HepG2 (cell line): ENCODE data around the gene CCDC170. TPM values are rescaled to one million over a fixed set of nuclear protein-coding genes. Genes with fewer than 3 reads are reported as not detected.
A peak's percentile ranks its signal among the peaks of the same experiment; 100 is the strongest.

Experiments used
- ARNT ChIP-seq: fragments of 450-650 bp; IDR thresholded peaks from 2 replicates; pipeline ENCODE4 v1.6.1; 2017
- TAF15 ChIP-seq: fragments of 200-400 bp; formaldehyde crosslinking; IDR thresholded peaks from one replicate; pipeline ENCODE4 v1.6.1; 2018; ENCODE audit warnings: mild to moderate bottlenecking, low read depth, low read length; ENCODE audit not compliant: poor library complexity, severe bottlenecking
- TRIM24 ChIP-seq: sonication (generic); formaldehyde crosslinking; IDR thresholded peaks from 2 replicates; pipeline ENCODE4 v1.8.0; 2022; ENCODE audit warnings: mild to moderate bottlenecking, missing genetic modification reagents
- ZMAT3 ChIP-seq: sonication (generic); formaldehyde crosslinking; conservative IDR thresholded peaks from 2 replicates; pipeline ENCODE4 v1.7.0; 2021; ENCODE audit warnings: missing genetic modification reagents
- ZNF672 ChIP-seq: sonication (generic); formaldehyde crosslinking; IDR thresholded peaks from 2 replicates; pipeline ENCODE4 v1.8.1; 2022; ENCODE audit warnings: missing genetic modification reagents
- polyA plus RNA-seq, 8 experiments: library from polyadenylated mRNA; depleted of rRNA in 3 of 8; stranded (reverse) in 7 of 8; unstranded in 1 of 8; fragments of >200 nt; fragmentation: Illumina TruSeq in 4 of 8; extraction: Trizol in 4 of 8; gene quantifications; 2 replicates each; pipeline versions ENCODE4 v1.2.1 to v1.2.3, GENCODE V29; 2011 to 2016; ENCODE audit warnings: low read depth in 4 of 8, missing spikeins in 1 of 8, mixed read lengths in 1 of 8; ENCODE audit not compliant: insufficient read depth in 1 of 8
- total RNA-seq, 5 experiments: library from RNA; depleted of rRNA; stranded (reverse); fragments of >200 nt; fragmentation: Illumina TruSeq; extraction: Trizol; gene quantifications; 2 replicates each; pipeline ENCODE4 v1.2.3, GENCODE V29; 2016; ENCODE audit warnings: low read depth in 1 of 5
- TF ChIP-seq, protein P1 (sequence below), 2 experiments: fragments of 450-650 bp in 1 of 2; sonication (generic) in 1 of 2; formaldehyde crosslinking in 1 of 2; IDR thresholded peaks; 2 replicates each; pipeline versions ENCODE4 v1.6.1 to v1.8.0; 2016 to 2022; ENCODE audit warnings: antibody characterized with exemption in 1 of 2, mild to moderate bottlenecking in 1 of 2, missing genetic modification reagents in 1 of 2
- TF ChIP-seq, protein P2 (sequence below): sonication (generic); formaldehyde crosslinking; IDR thresholded peaks from 2 replicates; pipeline ENCODE4 v1.5.1; 2020; ENCODE audit warnings: mild to moderate bottlenecking, missing genetic modification reagents
- TF ChIP-seq, protein P3 (sequence below), 2 experiments: sonication (generic) in 1 of 2; formaldehyde crosslinking in 1 of 2; IDR thresholded peaks; 2 replicates each; pipeline versions ENCODE4 v1.6.1 to v1.9.0; 2014 to 2022; ENCODE audit warnings: antibody characterized with exemption in 1 of 2, borderline replicate concordance in 1 of 2, inconsistent platforms in 1 of 2, low read depth in 1 of 2, missing genetic modification reagents in 1 of 2
- TF ChIP-seq, protein P4 (sequence below): IDR thresholded peaks from 2 replicates; pipeline ENCODE4 v1.6.1; 2016; ENCODE audit warnings: low read depth, control low read depth

Gene CCDC170
- total and polyA plus RNA-seq, 2 of the 13 experiments (the other 11 are each of a cell fraction or from before 2014, with no cell fraction given): 0.90 to 5.1 TPM

DNA sequence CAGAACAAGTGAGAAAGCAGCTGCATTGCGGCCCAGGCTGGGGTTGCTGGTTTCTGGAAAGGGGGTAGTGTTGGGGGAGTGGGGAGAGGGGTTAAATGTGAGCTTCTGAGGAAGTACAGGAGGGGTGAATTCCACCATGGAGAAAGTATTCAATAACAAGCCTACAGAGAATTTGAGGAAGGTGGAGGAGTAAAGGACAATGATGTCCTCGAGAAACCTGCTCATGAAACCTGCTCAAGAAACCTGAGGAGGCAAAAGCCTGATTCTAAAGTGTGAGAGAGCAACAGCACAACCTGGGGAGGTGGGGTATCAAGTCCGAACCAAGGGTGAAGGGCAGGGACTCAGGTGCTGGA lies 175.4 kb downstream of the CCDC170 start (continued):
- TF ChIP-seq, protein P1, sequence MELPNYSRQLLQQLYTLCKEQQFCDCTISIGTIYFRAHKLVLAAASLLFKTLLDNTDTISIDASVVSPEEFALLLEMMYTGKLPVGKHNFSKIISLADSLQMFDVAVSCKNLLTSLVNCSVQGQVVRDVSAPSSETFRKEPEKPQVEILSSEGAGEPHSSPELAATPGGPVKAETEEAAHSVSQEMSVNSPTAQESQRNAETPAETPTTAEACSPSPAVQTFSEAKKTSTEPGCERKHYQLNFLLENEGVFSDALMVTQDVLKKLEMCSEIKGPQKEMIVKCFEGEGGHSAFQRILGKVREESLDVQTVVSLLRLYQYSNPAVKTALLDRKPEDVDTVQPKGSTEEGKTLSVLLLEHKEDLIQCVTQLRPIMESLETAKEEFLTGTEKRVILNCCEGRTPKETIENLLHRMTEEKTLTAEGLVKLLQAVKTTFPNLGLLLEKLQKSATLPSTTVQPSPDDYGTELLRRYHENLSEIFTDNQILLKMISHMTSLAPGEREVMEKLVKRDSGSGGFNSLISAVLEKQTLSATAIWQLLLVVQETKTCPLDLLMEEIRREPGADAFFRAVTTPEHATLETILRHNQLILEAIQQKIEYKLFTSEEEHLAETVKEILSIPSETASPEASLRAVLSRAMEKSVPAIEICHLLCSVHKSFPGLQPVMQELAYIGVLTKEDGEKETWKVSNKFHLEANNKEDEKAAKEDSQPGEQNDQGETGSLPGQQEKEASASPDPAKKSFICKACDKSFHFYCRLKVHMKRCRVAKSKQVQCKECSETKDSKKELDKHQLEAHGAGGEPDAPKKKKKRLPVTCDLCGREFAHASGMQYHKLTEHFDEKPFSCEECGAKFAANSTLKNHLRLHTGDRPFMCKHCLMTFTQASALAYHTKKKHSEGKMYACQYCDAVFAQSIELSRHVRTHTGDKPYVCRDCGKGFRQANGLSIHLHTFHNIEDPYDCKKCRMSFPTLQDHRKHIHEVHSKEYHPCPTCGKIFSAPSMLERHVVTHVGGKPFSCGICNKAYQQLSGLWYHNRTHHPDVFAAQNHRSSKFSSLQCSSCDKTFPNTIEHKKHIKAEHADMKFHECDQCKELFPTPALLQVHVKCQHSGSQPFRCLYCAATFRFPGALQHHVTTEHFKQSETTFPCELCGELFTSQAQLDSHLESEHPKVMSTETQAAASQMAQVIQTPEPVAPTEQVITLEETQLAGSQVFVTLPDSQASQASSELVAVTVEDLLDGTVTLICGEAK (IDR thresholded peaks at IDR 0.05): 0 out of 2 replicates have a peak, but pooled peaks have one; percentile 4
- TF ChIP-seq, protein P1 (CRISPR knock-in tag; IDR thresholded peaks at IDR 0.05): no peak
- TF ChIP-seq TAF15: no peak
- no peak for TF ChIP-seq ZMAT3
- TF ChIP-seq, protein P2, sequence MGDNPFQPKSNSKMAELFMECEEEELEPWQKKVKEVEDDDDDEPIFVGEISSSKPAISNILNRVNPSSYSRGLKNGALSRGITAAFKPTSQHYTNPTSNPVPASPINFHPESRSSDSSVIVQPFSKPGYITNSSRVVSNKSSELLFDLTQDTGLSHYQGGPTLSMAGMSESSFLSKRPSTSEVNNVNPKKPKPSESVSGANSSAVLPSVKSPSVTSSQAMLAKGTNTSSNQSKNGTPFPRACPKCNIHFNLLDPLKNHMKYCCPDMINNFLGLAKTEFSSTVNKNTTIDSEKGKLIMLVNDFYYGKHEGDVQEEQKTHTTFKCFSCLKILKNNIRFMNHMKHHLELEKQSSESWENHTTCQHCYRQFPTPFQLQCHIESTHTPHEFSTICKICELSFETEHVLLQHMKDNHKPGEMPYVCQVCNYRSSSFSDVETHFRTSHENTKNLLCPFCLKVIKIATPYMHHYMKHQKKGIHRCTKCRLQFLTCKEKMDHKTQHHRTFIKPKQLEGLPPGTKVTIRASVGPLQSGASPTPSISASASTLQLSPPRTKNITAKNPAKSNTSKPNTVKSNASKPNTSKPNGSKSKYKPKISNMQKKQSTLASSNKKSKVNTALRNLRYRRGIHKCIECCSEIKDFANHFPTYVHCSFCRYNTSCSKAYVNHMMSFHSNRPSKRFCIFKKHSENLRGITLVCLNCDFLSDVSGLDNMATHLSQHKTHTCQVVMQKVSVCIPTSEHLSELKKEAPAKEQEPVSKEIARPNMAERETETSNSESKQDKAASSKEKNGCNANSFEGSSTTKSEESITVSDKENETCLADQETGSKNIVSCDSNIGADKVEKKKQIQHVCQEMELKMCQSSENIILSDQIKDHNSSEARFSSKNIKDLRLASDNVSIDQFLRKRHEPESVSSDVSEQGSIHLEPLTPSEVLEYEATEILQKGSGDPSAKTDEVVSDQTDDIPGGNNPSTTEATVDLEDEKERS: no peak
- TF ChIP-seq TRIM24 (CRISPR knock-in tag): 0 out of 2 replicates have a peak, but pooled peaks have one; percentile 34
- TF ChIP-seq, protein P3, sequence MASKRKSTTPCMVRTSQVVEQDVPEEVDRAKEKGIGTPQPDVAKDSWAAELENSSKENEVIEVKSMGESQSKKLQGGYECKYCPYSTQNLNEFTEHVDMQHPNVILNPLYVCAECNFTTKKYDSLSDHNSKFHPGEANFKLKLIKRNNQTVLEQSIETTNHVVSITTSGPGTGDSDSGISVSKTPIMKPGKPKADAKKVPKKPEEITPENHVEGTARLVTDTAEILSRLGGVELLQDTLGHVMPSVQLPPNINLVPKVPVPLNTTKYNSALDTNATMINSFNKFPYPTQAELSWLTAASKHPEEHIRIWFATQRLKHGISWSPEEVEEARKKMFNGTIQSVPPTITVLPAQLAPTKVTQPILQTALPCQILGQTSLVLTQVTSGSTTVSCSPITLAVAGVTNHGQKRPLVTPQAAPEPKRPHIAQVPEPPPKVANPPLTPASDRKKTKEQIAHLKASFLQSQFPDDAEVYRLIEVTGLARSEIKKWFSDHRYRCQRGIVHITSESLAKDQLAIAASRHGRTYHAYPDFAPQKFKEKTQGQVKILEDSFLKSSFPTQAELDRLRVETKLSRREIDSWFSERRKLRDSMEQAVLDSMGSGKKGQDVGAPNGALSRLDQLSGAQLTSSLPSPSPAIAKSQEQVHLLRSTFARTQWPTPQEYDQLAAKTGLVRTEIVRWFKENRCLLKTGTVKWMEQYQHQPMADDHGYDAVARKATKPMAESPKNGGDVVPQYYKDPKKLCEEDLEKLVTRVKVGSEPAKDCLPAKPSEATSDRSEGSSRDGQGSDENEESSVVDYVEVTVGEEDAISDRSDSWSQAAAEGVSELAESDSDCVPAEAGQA (IDR thresholded peaks at IDR 0.05; ENCODE audit: low read depth): no peak
- TF ChIP-seq, protein P3 (CRISPR knock-in tag; IDR thresholded peaks at IDR 0.05; ENCODE audit: borderline replicate concordance): no peak
- TF ChIP-seq ZNF672: no peak
- TF ChIP-seq, protein P4, sequence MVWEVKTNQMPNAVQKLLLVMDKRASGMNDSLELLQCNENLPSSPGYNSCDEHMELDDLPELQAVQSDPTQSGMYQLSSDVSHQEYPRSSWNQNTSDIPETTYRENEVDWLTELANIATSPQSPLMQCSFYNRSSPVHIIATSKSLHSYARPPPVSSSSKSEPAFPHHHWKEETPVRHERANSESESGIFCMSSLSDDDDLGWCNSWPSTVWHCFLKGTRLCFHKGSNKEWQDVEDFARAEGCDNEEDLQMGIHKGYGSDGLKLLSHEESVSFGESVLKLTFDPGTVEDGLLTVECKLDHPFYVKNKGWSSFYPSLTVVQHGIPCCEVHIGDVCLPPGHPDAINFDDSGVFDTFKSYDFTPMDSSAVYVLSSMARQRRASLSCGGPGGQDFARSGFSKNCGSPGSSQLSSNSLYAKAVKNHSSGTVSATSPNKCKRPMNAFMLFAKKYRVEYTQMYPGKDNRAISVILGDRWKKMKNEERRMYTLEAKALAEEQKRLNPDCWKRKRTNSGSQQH (CRISPR knock-in tag): no peak
- TF ChIP-seq ARNT: no peak
